Activated CD4-positive, alpha-beta T cell treated with anti-CD3 and anti-CD28 coated beads, Interleukin-2, Interleukin-6, amounts not matched to agents 100 ng/mL and 50 ng/mL, durations not matched to agents 16 hours and 8 hours (primary cell): Measurements from ENCODE around the gene CNPY3.
A peak's percentile ranks its signal among the peaks of the same experiment; 100 is the strongest.
"Not testable (repeated sequence)": the region's sequence is repeated elsewhere in the genome, so short reads cannot be mapped to it uniquely, and the experiment has no call there.

Experiments
- DNase-seq: peaks from one replicate; pipeline ENCODE4 v3.0.0-alpha.2; 2020

CNPY3 gene

DNA sequence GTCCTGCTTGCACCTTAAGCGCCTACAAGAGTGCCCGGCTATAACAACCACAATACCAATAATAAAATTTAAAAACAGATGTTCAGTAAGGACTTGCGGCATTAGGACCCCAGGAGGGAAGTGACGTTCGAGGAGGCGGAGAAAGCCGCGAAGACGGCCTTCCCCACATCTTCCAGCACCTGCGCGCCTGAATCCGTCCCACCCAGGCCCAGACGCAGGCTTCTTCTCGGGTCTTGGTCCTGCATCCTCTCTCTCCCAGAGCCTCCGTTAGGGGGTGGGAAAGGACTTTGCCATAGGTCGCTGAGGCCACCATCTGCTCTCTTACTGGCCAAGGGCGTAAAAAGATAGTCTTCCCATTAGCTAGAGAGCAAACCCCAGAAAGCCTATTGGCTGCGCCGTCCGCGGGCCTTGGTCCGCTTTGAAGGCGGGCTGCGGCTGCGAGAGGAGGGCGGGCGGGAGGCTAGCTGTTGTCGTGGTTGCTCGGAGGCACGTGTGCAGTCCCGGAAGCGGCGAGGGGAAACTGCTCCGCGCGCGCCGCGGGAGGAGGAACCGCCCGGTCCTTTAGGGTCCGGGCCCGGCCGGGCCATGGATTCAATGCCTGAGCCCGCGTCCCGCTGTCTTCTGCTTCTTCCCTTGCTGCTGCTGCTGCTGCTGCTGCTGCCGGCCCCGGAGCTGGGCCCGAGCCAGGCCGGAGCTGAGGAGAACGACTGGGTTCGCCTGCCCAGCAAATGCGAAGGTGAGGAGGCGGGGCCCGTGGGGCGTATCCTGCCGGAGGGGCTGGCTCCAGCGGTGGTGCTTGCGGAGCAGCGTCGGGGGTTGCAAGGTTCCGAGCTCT, at the start of gene CNPY3:
Gene CNPY3 (plus strand): TSS at position 495 of the 835 bp plus-strand sequence. CDS start 91 bp downstream, at position 586.
- peak; percentile 98 for DNase-seq

DNA sequence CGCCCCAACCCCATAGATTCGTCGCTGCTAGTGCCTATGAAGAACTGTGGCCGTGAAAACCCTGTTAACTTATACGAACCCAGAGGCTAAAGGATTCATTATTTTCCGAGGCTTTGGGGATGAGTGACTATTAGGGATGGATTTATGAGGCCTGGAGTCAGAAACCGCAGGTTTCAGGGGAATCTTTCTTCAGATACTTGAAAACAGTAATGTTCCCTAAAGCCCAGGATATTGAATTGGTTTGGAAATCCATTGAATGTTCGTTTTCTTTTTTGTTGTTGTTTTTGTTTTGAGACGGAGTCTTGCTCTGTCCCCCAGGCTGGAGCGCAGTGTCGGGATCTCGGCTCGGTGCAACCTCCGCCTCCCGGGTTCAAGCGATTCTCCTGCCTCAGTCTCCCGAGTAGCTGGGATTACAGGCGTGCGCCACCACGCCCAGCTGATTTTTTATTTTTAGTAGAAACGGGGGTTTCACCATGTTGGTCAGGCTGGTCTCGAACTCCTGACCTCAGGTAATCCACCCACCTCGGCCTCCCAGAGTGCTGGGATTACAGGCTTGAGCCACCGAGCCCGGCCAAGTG, 49.0 kb upstream of the CNPY3 start:
- DNase-seq, result not testable (repeated sequence)

DNA sequence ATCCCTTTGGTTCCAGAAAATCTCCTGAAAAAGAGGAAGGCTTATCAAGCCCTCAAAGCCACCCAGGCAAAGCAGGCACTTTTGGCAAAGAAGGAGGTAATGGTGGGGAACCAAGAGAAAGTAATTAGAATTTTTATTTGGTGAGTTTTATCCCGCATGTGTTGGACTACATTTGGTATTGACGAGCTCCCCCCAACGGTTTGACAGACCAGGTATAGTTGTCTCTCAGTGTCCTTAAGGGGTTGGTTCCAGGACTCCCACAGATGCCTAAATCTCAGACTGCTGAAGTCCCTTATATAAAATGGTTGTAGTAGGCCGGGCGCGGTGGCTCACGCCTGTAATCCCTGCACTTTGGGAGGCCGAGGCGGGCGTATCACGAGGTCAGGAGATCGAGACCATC, 48.4 kb upstream of the CNPY3 start:
- DNase-seq, result not testable (repeated sequence)

GRCh38 chr6:42885702-42886101, 43.6 kb upstream of the CNPY3 start:
- no peak for DNase-seq

DNA sequence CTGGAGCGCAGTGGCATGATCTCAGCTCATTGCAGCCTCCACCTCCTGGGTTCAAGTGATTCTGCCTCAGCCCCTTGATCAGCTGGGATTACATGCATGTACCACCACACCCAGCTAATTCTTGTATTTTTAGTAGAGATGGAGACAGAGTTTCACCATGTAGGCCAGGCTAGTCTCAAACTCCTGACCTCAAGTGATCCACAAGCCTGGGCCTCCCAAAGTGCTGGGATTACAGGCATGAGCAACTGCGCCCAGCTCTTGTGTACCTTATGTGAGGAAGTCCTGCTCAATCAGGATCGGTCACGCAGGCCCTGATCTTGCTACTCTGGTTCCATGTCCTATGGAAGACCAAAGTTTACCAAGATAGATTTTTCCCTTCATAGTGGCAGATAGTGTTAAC, 41.1 kb upstream of the CNPY3 start:
- not testable (repeated sequence) for DNase-seq

DNA sequence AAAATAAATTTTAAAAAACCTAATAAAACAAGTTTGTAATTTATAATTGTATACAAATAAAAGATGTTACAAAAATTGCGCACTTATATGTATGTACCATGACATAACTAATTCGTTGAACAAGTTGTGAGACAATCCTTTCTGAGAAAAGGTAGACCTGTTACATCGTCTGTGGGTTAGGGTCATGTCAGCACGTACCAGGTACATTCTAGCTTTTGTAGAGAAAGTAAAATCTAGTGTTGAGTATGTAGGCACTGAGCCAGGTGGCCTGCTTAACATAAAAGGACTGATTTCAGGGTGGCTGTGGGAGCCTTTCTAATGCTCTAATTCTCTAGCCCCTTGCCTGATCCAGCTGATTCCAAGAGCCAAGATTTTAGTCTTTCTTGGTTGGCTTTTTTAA, 39.5 kb upstream of the CNPY3 start:
- DNase-seq, result no peak

GRCh38 chr6:42890311-42891198, 38.7 kb upstream of the CNPY3 start:
- peak; percentile 96 for DNase-seq

DNA sequence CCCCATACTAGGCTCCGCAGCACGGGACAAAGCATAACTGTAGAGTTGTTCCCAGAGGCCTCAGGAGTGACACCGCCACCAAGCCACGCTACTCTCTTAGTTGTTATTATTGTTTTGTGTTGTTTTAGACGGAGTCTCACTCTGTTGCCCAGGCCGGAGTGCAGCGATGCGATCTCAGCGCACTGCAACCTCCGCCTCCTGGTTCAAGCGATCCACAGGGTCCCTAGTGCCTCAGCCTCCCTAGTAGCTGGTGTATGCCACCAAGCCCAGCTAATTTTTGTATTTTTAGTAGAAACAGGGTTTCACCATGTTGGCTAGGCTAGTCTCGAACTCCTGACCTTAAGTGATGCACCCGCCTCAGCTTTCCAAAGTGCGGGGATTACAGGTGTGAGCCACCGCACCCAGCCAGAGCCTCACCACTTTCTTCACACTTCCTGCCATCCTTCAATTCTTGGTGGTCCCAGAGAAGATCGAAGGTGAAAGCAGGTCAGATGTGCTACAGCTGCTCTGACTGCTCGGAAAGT, 38.0 kb upstream of the CNPY3 start:
- no peak for DNase-seq

GRCh38 chr6:42894041-42894828, 35.0 kb upstream of the CNPY3 start:
- DNase-seq, result not testable (repeated sequence)

GRCh38 chr6:42896178-42896719, 33.0 kb upstream of the CNPY3 start:
- DNase-seq, result no peak

- DNase-seq, result peak; percentile 82
These were observed 30.4 kb upstream of the CNPY3 start for GRCh38 chr6:42898891-42899361.

DNA sequence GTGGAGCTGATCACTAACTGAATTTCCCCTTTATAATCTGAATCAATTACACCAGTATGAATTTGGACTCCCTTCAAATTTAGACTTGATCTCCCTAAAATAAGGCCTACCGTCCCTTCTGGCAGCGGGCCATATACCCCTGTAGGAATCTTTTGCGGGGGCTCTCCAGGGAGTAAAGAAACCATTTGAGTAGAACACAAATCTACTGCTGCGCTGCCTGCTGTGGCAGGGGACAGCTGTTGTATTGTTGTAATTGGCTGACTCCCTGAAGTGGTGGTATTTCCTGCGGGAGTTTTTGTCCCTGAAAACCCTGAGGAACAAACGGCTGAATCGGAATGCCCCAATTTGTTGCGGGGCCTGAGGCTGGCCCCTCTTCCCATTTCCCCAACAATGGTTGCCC, 29.4 kb upstream of the CNPY3 start:
- DNase-seq, result no peak

DNA sequence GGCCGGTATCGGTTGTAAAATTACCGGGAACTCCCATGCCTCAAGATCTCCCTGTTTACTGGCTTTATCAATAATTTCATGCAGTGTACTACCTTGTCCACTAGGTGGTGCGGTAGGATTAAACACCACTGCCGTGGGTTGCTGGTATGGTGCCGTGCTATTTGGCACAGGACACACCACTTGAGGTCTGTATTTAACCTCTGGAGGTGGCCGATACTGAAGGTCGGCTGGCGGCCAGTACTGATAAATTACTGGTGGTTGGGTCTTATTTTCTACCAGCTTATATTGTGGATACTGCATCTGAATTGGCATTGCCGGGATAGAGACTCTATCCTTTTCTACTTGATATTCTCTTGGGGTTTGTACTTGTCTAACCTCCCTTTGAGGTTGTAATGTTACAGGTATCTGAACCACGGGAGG, 27.7 kb upstream of the CNPY3 start:
- peak; percentile 88 for DNase-seq

DNA sequence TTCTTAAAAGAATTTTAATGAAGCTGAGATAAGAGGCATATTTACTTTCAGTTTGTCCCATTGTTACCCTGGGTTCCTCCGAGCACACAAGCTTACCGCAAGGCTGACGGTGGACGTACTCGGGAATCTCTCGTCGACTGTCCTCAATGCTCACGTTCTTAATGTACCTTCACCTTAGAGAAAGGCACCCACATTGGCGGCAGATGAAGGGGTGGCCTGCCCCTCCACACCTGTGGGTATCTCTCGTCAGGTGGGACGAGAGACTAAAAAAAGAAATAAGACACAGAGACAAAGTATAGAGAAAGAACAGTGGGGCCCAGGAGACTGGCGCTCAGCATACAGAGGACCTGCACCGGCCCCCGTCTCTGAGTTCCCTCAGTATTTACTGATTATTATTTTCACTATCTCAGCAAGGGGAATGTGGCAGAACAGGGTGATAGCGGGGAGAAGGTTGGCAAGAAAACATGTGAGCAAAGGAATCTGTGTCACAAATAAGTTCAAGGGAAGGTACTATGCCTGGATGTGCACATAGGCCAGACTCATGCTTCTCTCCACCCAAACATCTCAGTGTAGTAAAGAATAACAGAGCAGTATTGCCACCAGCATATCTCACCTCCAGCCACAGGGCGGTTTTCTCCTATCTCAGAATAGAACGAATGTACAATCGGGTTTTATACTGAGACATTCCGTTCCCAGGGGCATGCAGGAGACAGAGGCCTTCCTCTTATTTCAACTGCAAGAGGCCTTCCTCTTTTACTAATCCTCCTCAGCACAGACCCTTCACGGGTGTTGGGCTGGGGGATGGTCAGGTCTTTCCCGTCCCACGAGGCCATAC, 26.6 kb upstream of the CNPY3 start:
- not testable (repeated sequence) for DNase-seq

DNA sequence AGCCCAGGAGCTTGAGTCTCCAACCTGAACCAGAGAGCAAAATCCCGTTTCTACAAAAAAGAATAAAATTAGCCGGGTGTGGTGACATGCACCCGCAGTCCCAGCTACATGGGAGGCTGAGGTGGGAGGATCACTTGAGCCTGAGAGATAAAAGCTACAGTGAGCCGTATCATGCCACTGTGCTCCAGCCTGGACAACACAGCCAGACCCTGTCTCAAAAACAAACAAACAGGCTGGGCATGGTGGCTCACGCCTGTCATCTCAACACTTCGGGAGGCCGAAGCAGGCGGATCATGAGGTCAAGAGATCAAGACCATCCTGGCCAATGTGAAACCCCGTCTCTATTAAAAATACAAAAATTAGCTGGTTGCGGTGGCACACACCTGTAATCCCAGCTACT, 24.8 kb upstream of the CNPY3 start:
- DNase-seq, result no peak

- DNase-seq, result no peak
These were observed 21.9 kb upstream of the CNPY3 start for GRCh38 chr6:42907336-42907735.

DNA sequence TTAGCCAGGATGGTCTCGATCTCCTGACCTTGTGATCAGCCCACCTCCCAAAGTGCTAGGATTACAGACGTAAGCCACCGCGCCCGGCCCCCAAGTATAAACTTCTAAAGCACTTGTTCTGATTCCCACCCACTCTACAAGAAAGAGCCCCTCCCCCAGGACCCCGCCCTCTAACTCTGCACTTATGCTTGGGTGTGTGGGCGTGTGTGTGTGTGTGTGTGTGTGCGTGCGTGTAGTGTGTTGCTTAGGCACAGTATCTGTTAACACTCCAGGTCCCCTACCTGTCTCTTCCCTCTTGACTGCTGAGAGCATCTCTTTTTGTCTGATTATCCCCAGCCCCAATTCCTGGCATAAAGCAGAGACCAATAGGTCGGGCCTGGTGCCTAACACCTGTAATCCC, 19.4 kb upstream of the CNPY3 start:
- no peak for DNase-seq

GRCh38 chr6:42911171-42912021, 17.9 kb upstream of the CNPY3 start:
- no peak for DNase-seq

DNA sequence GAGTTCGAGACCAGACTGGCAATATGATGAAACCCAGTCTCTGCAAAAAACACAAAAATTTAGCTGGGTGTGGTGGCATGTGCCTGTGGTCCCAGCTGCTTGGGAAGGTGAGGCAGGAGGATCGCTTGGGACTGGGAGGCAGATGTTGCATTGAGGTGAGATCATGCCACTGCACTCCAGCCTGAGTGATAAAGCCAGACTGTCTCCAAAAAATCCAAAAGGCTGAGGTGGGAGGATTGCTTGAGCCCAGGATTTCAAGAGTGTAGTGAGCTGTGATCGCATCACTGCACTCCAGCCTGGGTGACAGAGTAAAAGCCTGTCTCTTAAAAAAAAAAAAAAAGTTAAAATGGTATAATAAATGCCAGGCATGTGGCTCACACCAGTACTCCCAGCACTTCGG, 14.7 kb upstream of the CNPY3 start:
- DNase-seq, result no peak

- no peak for DNase-seq
These were observed 13.5 kb upstream of the CNPY3 start, which contains the start of gene PTCRA for GRCh38 chr6:42915732-42916131. TSS of gene PTCRA (plus strand) at chr6:42916053. CDS start at chr6:42916070, 17 bp downstream.
